GM19043 (cell line): ENCODE measurements around the gene MDN1.
A peak's percentile ranks its signal among the peaks of the same experiment; 100 is the strongest.

ENCODE experiments used
- ATAC-seq: cut with Tn5 transposase; IDR thresholded peaks from one replicate; pipeline ENCODE4 v1.9.1; 2021; ENCODE audit warnings: low read depth; ENCODE audit not compliant: unreplicated experiment

Gene MDN1

DNA sequence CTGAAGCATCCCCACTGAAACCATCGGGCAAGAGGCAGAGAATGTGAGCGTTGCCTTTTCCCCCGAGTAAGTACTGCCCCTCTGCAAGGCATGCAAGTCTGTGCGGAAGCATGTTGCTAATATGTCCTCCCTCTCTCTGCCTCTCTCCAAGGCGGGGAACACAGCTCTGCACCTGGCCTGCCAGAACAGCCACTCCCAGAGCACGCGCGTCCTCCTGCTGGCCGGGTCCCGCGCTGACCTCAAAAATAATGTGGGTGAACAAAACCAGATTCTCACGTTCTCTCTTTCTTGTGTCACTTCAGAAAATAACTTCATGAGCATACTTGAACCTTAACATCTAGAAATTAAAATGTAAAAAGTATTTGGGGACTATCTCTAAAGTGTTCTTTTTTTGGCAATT, 207.5 kb downstream of the MDN1 start:
- ATAC-seq: no peak

DNA sequence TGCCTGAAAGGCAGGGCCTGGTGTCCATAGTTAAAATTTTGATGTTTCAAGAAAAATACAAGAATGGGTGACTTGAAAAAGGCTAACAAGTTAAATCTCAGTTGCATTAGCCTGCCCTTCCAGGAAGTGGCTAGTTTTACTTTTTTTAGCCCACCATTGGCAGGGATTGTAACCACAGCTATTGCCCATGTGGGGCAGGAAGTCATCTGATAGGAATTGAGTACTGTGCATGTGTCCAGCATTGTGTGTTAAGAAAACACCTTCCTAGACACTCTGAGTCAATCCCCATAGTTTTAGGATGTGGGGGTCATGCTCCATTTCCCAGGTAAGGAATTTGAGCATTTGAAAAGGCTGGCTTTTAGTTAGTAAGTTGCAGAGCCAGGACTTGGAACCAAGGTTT, 207.9 kb downstream of the MDN1 start:
- ATAC-seq: no peak

DNA sequence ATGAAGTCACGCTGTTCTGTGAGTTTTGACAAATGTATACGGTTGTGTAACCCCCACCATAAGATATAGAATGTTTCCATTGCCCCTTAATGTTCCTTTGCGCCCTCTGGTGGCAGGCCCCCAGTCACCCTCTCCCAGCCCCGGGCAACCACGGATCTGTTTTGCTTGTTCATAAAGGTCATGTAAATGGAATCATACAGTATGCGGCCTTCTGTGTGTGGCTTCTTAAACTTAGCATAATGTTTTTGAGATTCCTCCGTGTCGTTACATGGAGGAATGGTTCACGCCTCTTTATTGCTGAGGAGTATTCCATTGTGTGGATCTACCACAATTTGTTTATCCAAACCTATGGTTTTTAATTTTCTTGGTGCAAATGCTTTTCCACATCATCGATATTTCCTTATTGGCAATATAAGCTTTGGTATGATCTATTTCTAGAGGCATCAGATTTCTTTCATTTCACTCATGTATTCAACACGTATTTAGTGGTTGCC, 209.4 kb downstream of the MDN1 start:
- peak; percentile 66 for ATAC-seq

DNA sequence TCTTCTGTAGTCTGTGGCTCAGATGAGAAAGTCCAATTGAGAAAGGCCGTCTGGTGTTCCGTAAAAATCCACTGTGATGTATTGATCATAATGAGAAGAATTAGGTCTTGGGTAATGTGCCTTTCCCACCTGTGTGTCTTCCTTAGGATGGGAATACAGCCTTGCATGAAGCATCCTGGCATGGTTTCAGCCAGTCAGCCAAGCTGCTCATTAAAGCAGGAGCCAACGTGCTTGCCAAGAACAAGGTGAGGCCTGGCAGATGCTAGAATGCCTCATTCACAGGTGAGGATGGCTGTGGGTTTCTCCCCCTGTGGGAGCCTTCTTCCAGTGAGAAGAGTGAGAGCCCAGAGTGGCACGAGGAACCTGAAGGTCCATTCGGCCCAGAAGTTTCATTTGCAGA, 213.7 kb downstream of the MDN1 start:
- ATAC-seq: no peak

DNA sequence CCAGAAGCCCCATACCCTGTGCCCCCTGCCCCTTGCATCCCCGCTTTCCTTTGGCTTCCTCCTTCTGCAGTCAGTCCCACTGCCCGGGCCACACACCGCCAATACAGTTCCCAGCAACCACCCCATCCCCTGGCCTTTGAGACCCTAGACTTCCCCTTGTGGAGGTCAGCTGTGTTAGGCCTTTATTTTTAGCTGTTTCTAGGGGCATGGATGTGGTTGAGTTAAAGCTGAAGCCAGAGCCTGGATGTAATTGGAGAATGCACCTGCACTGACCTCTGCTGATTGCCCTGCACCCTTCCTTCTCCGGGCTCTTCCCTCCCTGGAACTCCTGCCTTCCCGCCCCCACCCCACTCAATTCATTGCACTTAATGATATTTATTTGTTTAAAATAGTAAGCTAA, 214.9 kb downstream of the MDN1 start:
- no peak for ATAC-seq

DNA sequence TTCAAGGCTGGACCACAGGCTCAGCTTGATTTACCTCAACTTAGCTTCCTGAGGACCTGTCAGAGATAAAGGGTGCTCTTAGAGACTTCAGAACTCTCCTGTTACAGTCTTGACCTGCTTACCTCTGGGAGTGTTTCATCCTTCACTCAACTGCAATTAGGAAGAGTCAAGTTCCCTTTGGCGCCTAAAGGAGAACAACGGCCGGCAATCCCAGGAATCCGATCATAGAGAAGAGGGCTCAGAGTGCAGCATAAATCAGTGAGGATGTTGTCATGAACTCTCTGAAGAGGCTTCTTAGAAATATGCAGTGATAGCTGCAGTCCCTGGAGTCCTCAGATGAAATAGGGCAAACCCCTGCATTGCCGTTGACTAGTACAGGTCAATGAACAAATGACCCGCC, 217.4 kb downstream of the MDN1 start:
- ATAC-seq: no peak

DNA sequence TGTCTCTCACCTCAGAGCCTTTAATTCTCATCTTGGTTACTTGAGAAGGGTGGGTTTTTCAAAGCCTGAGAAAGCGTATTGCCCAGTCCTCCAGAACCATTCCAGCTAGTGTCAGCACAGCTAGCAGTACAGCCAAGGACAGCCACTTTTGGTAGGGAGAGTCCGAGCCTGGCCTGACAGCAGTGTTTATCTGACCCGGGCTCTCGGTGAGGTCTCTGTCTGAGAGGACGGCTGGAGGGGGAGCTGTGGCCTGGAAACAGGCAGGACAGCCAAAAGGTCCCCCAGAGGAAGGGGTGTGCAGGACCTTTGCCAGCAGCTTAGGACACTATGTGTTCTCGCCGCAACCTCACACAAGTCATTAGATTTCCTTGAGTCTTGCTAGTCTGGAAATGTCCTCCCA, 219.9 kb downstream of the MDN1 start:
- no peak for ATAC-seq

DNA sequence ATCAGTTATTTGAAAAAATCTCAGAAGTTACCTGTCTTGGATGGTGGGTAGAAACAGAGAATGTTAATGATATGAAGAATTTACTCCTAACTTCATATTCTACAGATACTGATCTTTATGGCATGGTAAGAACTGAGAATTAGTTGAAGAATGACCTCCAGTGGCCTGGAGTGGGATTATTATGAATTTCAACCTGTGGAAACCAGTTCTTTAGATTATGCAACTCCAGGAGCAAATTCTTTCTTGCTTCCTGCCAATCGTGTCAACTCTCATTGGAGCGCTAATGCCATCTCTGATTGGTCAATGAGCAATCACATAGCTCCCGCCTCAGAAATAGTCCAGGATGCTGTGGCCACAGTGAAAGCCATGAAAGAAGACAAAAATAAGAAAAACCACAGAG, 221.6 kb downstream of the MDN1 start:
- no peak for ATAC-seq

DNA sequence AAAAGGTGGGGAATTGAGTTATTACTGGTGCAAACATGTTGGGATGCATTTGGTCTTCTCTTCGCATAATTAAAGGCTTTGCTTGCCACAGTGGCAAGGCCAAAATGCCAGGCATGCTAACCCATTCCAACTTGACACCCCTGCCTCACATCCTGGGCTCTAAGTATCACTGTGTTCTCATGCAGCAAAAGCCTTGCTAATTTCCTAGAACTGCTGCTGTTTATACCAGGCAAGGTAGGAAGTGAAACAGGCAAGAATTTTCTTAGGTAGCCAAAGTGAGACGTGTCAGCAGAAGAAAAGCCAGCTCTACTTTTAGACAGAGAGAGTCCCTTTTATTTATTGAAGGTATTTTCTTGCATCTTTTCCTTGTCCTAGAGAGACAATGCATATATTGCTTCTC, 222.2 kb downstream of the MDN1 start:
- ATAC-seq: no peak

DNA sequence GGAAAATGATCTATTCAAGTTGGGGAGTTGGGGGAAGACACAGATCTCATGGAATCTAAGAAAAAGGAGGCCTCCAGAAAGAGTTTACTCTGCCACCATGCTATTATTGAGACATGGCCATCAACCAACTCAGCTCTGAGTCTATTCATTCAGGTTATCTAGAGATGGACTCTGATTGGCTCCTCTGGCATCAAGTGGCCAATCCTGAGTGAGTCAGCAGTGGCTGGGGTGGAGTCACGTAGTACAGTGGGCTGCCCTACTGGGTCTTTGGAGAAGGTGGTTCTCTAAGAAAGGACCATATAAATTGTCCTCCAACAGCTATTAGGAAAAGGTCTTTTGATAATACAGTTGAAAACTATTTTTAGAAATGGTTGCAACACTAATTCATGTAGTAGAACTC, 223.1 kb downstream of the MDN1 start:
- ATAC-seq: no peak

DNA sequence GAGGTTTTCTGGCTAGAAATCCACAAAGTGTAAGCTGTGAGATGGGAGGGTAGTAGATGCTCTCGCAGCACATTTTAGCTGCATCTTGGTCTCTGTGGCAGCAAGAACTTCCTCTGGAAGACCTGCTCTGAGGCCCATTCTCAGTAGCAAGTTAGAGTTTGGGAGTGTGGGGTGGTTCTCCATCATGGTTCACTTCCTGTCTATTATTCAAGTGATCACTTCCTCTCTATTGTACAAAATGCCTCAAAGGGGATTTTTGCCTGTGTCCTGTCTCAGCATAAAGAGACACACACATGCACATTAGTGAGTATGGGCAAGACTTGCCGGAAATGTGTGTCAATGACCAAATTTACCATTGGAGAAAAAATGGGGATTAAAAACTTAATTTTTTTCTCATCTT, 223.5 kb downstream of the MDN1 start:
- ATAC-seq: peak; percentile 90
